ELR (cell line): ENCODE measurements around the gene RBL1.
"Not testable (repeated sequence)": the region's sequence is repeated elsewhere in the genome, so short reads cannot be mapped to it uniquely, and the experiment has no call there.

ENCODE experiments used
- DNase-seq: peaks from one replicate; pipeline ENCODE4 v3.0.0-alpha.2; 2015; ENCODE audit warnings: low read depth

Gene RBL1, protein sequence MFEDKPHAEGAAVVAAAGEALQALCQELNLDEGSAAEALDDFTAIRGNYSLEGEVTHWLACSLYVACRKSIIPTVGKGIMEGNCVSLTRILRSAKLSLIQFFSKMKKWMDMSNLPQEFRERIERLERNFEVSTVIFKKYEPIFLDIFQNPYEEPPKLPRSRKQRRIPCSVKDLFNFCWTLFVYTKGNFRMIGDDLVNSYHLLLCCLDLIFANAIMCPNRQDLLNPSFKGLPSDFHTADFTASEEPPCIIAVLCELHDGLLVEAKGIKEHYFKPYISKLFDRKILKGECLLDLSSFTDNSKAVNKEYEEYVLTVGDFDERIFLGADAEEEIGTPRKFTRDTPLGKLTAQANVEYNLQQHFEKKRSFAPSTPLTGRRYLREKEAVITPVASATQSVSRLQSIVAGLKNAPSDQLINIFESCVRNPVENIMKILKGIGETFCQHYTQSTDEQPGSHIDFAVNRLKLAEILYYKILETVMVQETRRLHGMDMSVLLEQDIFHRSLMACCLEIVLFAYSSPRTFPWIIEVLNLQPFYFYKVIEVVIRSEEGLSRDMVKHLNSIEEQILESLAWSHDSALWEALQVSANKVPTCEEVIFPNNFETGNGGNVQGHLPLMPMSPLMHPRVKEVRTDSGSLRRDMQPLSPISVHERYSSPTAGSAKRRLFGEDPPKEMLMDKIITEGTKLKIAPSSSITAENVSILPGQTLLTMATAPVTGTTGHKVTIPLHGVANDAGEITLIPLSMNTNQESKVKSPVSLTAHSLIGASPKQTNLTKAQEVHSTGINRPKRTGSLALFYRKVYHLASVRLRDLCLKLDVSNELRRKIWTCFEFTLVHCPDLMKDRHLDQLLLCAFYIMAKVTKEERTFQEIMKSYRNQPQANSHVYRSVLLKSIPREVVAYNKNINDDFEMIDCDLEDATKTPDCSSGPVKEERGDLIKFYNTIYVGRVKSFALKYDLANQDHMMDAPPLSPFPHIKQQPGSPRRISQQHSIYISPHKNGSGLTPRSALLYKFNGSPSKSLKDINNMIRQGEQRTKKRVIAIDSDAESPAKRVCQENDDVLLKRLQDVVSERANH

DNA sequence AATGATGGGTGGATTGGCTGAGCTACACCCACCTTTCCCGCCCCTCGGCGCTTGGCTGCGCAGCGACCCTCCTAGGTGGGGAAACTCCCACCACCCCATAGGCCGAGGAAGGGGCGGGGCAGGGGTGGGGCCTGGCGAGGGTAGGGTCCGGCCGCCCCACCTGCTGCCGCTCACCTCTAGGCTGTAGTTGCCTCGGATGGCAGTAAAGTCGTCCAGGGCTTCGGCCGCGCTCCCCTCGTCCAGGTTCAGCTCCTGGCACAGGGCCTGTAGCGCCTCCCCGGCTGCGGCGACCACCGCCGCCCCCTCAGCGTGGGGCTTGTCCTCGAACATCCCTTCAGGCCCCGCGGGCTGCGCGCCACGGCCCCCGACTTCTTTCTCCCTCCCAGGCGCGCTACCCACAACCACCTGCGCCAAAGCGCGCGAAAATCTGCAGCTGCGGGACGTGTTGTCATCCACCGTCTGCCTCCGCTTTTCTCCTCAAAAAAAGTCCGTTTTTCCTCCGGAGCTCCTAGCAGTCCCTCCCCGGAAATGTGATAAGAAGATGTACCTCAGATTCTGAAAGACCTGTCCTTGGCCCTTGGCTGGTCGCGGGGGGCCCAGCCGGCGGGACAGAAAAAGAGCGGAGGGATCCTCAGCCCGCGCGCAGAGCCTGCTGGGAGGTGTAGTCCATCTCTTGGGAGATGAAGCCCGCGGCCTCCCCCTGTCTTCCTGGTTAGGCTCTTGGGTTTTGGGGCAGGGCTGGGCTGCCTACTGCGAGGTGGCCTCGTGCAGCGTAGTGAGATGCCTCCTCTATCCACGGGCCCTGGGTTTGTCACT is at the start of gene RBL1:
Gene RBL1 (minus strand): TSS at position 399 of the 816 bp plus-strand sequence. CDS start 69 bp downstream, at position 330.
- DNase-seq: peak; percentile 95

DNA sequence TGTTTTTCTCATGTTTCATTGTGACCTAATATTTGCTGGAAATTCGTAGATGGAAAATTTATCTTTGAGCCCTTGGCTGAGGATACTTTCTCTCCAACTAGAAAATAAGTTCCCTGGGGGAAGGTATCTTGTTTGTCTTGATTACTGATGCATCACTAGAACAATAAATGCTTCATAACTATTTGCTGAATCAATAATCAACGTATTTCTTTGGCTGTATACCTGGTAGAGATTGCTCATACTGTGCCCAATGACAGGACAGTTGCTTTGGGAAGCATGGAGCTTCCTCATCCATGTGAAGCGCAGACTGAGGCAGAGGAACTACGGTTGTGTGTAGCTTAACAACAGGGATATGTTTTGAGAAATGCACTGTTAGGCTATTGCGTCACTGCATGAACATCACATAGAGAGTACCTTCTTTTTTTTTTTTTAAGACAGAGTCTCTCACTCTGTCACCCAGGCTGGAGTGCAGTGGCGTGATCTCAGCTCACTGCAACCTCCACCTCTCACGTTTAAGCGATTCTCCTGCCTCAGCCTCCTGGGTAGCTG is 49.1 kb upstream of the RBL1 start:
- no peak for DNase-seq

DNA sequence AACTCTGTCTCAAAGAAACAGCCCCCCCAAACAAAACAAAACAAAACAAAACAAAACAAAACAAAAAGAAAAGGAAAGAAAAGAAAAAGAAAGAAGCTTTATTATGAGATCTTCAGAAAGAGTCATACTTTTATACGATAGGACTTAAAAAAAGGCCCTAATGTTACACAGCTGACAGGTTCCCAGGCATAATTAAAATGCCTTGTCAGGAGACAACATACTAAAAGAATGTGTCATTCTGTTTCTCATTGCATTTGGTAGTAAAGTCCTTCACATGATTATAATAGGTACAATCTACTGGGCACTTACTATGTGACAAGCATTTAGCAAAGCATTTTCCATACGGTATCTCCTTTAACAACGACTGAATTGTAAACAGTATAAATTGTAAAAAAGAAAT is 46.9 kb upstream of the RBL1 start:
- peak; percentile 36 for DNase-seq

DNA sequence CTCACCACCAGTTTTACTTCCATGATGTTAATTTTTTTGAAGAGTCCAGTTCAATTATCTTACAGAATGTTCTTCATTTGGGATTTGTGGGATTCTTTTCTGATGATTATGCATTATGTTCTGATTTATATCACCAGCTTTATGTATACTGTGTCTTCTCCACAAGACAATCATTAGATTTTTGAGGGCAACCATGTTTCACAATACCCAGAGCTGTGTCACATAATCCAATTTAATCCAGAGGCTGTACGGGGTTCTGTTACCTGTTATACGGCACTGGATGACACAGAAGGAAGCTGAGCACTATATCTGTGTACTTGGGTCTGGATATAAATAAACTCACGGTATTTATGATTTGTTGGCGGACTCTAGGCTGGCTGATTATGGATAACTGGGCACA is 41.8 kb upstream of the RBL1 start:
- no peak for DNase-seq

DNA sequence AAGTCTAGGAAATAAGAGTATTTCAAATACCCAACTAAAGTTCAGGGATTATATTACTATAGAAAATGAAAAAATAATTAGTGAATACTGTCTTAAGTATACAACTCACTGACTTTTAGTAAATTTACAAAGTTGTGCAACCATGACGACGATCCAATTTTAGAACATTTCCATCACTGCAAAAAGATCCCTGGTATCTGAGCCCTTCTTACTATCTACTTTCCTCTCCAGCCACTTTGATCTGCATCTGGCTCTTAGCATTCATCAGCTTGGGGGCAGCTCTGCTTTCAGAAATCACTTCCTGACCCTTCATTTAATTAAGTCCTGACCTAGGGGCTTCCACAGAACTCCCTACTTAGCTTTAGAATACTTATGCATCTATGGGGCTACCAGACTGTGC is 38.2 kb upstream of the RBL1 start:
- DNase-seq: no peak

DNA sequence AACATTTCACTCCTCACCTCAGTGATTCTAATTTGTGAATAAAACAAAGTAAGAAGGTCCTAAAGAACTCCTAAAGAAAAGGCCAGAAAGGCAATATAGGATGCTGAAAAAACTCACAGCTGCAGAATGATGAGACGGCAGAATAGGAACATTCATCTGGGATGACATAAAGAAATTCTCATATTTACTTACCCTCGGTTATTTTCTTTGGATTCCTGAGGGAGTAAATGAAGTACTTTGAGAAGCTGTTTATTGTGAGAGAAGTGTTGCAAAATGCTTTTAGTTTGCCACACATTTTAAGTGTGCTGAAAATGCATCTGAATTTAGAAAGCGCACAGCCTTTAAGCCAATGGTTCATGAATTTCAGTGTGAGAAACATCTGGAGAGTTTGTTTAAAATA is 35.7 kb upstream of the RBL1 start:
- no peak for DNase-seq

DNA sequence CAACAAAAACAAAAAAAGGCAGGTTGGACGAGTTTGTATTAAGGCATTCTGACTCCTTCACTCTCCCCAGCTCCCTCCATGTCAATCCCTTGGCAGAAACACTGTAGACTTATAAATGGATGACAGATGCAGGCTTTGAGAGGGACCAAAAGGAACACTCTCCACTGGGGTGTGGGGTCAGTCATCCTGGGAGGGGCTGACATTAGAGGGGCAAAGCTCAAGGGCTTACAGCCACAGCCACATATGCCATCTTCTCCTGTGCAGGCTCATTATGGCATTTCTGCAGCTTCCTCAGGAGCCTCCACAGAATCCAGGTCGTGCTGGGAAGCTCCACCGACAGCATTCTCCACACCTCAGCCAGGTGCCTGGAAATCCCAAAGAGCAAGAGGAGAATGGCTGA is 33.0 kb upstream of the RBL1 start:
- no peak for DNase-seq

DNA sequence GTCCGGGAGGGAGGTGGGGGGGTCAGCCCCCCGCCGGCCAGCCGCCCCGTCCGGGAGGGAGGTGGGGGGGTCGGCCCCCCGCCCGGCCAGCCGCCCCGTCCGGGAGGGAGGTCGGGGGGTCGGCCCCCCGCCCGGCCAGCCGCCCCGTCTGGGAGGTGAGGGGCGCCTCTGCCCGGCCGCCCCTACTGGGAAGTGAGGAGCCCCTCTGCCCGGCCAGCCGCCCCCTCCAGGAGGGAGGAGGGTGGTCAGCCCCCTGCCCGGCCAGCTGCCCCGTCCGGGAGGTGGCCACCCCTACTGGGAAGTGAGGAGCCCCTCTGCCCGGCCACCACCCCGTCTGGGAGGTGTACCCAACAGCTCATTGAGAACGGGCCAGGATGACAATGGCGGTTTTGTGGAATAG is 30.5 kb upstream of the RBL1 start:
- not testable (repeated sequence) for DNase-seq

DNA sequence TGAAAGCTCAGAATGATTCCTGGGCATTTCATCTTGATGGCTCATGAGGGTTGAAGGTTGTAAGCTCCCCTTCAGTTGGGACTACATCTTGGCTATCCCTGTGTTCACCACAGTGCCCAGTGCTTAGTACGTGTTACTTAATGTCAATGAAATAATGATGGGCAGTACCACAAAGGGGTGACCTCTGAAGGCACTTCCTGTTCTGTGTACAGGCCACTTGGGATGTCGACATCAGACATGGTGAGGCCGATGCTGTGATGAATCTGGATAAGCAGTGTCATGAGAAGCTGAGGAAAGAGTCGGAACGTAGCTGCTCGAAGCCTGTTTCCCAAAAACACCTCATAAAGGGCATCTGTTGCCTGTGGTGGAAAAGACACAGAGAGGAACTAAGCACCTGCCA is 27.6 kb upstream of the RBL1 start:
- DNase-seq: no peak

DNA sequence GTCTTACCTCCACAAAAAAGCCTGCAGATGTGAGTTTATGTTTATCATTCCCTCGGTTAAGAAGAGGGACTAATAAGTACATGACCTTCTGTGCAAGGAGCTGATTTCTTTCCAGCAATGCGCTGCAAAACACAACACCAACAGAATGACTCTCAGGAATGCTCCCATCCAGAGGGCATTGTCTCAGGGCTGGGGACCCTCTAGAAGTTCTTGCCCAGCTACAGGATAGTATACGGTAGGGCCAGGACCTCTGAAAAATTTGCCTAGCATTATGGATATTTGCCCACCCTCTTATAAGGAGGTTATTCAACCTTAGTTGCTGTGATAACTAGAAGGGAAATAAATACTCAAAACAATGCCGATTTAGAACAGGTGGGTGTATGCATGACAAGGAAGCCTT is 24.7 kb upstream of the RBL1 start:
- no peak for DNase-seq

DNA sequence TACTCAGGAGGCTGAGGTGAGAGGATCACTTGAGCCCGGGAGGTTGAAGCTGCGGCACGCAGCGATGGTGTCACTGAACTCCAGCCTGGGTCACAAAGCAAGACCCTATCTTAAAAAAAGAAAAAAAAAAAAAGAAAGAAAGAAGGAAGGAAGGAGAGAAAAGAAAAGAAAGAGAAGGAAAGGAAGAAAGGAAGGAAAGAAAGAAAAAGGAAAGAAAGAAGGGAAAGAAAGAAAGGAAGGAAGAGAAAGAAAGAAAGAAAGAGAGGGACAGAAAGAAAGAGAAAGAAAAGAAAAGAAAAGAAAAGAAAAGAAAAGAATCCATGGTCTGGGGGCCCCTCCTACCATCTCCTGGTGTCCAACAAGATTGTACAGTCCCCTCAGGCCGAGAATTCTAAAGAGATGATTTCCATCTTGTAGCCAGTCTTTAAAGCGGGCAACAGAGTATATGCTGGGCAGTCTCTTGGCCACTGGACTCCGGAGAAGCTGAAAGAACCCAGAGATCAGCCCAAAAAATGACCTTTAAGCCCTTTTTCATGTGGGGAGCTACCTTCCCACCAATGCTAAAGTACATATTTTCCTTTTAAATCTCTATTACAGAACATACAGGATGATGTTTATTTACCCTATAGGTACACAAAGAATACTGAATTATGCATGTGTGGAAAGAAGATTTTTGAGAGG is 23.7 kb upstream of the RBL1 start:
- DNase-seq: no peak

DNA sequence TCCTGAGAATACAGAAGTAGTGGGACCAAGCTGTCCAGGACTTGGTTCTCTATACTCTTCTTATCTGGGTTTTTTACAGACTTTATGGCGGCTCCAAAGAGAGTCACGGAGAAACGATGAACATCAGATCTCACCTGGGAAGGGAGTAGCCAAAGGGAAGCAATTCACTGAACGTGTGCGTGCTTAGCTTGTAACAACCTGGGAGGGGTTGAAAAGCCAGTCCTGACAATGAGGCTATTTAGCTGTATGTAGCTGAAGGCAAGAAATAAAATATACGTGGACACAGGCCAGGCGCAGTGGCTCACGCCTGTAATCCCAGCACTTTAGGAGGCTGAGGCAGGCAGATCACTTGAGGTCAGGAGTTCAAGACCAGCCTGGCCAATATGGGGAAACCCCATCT is 18.2 kb upstream of the RBL1 start:
- no peak for DNase-seq

DNA sequence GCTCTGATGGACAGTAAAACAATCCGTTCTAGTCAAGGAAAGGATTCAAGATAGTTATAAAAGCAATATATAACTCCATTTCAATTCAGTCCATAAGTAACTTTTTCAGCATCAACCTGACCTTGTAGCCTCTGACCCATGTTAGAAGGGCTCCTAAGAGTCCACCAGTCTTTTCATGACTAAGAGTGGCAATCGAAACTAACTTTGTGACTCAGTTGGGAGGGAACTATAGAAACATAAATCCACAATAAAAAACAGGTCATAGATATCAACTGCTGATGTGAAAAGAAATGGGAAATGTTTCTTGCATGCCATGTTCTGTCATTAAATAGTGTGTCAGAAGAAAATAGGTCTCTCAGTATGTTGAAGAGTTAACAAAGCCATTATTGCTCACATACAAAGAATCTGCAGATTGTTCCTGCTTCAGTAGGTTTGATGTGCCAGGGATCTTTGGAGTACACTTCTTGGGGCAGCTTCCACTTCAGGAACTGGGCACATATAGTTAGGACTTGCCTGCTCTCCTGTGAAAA is 16.2 kb upstream of the RBL1 start:
- no peak for DNase-seq

DNA sequence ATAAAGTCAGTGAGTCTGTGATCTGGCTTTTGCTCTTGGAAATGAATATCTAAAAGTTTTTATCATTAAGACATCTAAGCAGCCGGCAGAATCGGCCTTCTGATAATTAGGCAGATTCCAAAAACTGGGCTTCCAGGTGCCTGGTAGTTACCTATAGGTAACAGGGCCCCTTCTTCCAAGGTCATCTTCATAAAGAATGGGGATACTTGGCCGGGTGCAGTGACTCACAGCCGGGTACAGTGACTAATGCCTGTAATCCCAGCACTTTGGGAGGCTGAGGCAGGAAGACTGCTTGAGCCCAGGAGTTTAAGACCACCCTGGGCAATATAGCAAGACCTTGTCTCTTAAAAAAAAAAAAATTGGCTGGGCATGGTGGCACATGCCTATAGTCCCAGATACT is 12.9 kb upstream of the RBL1 start:
- peak; percentile 47 for DNase-seq

DNA sequence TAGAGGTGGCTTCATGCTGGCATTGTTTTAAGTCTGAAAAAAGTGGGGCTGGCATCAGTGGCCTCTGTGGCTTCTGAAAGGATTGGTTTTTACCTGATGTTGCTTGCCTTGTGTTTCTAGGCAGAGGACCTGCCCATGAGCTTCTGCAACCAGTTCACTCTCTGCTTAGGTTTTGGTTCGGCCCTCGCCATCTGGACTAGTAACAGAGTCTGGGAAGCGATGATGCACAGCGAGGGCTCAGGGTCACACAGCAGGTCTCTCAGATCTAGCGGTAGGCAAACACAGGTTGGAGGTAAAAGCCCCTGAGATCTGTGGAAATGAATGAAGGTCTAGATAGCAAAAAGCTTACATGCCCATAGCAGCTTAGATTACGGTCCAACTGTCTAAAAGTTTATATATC is 6.8 kb upstream of the RBL1 start:
- DNase-seq: no peak

DNA sequence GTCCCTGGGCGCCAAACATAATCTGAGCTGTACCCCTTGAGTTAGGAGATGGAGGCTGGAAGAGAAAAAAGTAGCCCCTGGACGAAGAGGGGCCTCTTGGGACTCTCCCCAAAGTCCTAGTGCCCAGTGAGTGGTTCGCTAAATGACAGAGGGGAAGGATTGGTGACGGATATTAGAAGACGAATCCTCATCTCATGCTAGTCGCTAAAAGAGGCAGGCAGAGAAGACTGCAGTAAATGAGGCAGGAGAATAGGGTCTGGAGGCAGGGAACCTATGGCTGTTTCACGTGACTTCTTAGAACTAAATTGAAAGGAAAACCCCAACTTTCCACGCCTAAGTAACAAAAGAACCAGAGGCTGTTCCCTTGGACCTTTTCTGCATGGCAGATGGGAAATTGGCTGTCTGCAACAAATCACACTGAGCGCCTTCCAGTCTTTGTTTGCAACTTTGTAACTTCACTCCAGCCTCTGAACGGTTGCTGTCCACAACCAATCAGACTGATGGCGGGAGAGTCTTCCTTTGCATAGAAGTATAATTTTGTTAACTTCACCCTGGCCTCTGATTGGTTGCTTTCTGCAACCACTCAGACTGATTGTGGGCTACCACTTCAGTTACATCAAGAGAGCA is 731 bp upstream of the RBL1 start:
- DNase-seq: no peak

DNA sequence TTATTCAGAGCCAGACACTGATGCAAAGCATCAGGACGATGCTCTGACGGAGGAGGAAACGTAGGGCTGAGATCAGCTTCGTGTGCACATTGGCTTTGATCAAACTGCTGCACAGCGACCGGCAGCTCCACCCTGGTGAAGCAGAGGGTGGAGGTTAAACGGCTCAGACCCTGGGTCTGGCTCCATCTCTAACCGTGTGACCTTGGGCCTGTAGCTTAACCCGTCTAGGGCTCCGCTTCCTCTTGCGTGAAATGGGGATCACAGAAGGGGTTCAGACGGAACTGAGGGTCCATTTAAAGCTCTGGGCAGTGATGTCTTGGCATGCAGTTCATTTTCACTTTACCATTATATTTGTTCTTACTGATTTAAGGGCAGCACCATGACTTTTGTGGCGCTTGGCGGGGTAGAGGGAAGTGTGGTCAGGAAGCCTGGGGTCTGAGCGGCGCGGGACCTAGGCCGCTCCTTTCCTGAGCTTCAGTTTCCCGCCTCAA is 644 bp downstream of the RBL1 start:
- DNase-seq: peak; percentile 52

DNA sequence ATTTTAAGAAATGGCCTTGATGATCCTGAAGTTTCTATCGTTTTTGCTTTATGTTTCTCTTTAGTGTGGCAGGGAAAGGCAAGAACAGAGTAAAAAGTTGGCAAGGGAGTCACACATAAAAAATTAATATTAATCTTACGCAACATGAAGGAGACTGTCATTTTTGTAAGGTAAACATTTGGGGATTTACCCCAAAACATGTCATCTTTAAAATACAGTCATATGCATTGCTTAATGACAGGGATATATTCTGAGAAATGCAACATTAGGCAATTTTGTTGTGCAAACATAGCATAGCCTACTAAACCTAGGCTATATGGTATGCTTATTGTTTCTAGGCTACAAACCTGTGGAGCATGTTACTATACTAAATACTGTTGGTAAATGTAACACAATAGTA is 5.4 kb downstream of the RBL1 start:
- no peak for DNase-seq

DNA sequence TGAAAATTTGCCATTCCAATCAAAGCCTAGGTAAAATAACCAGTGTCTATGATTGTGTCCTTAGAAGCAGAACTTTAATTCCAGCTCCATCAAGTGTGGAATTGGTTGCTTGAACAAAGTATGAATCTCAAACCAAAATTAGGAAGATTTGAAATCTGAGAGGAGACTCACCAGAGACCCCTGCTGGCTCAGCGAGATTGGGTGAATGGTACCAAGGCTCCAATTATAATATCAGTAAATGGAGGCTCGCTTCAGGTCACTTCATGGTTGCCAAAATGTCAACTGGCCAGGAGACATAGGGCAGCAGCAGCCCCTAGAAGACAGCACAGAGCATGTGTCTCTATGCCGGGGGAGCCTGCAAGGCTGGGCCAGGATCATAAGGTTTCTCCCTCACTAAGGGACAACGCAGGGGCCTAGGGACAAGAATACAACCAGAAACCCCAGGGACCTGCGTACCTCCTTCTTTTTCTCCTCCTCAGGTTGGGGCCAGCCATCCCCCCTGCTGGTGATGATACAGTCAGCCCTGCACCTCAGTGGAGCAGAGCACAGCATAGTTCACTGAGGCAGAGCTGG is 14.0 kb downstream of the RBL1 start:
- peak; percentile 21 for DNase-seq

DNA sequence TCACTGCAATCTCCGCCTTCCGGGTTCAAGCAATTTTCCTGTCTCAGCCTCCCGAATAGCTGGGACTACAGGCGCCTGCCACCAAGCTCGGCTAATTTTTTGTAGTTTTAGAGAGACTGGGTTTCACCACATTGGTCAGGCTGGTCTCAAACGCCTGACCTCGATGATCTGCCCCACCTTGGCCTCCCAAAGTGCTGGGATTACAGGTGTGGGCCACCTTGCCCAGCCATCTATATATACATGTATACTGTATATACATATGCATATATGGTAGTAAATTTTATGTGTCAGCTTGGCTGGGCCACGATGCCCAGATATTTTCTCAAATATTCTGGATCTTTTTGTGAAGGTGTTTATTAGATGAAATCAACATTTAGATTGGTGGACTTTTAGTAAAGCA is 18.8 kb downstream of the RBL1 start:
- DNase-seq: no peak
